ENCODE data around the gene RTF2. TPM values are rescaled to one million over a fixed set of nuclear protein-coding genes. Genes with fewer than 3 reads are reported as not detected.
A peak's percentile ranks its signal among the peaks of the same experiment; 100 is the strongest.

Gene RTF2
- total and polyA plus RNA-seq, 2 of the 4 experiments (the other 2 are of a cell fraction), result 102 to 109 TPM

GRCh38 chr20:56542489-56543030 is 74.1 kb downstream of the RTF2 start:
- 40% methylated on average over 1 of the region's 9 CpGs; no CpG with 5 or more reads in 1 of the 2 experiments for WGBS, 2 experiments (ENCODE audit: extremely low coverage in 2 of 2, insufficient read length in 1 of 2)
- POLR2A ChIA-PET (ENCODE audit: unreplicated experiment), result no interaction called here
- Histone ChIP-seq H3K23ac (ENCODE audit: low read depth, low read length) (no peak overlapping the region), H2BK20ac (ENCODE audit: low read depth, low read length) (no peak overlapping the region), H3K9ac (ENCODE audit: low read depth, low read length) (no peak overlapping the region), H3K56ac (ENCODE audit: extremely low read depth, insufficient read depth, low read length) (no peak overlapping the region), H2BK5ac (ENCODE audit: low read depth, low read length, poor library complexity, severe bottlenecking) (no peak overlapping the region), H4K91ac (ENCODE audit: insufficient read depth, low read depth, low read length) (no peak overlapping the region), H2BK15ac (ENCODE audit: low read depth, low read length) (no peak overlapping the region), H2AFZ (replicated peaks; ENCODE audit: low read length, poor library complexity) (no peak overlapping the region), H3K18ac (ENCODE audit: low read depth, low read length) (no peak overlapping the region), H3K4me3 (ENCODE audit: insufficient read depth, low read depth, low read length) (no peak overlapping the region), H3K27ac (ENCODE audit: insufficient read depth, low read length) (no peak overlapping the region), H2AK5ac (ENCODE audit: low read depth, low read length) (no peak overlapping the region), H4K20me1 (ENCODE audit: insufficient read depth, low read length) (no peaks in the 10 kb centered on the region), H3K4me1 (ENCODE audit: control insufficient read depth, insufficient read depth, low read length) (no peaks in the 10 kb centered on the region), H2AK9ac (replicated peaks; ENCODE audit: low read depth, low read length, poor library complexity) (no peak overlapping the region), H3K14ac (replicated peaks; ENCODE audit: low read depth, low read length) (no peak overlapping the region), H3K27me3 (ENCODE audit: control insufficient read depth, insufficient read depth, low read length) (peaks cover 6% of the 10 kb centered on the region), H4K5ac (ENCODE audit: low read depth, low read length) (no peak overlapping the region), H2BK120ac (ENCODE audit: low read depth, low read length) (no peak overlapping the region), H4K8ac (ENCODE audit: low read depth in 2 of 2, low read length in 2 of 2) (no peak overlapping the region), H3K79me1 (ENCODE audit: low read depth in 1 of 2, low read length in 2 of 2) (no peaks in the 10 kb centered on the region), H3K9me3 (ENCODE audit: control insufficient read depth, insufficient read depth, low read length) (no peaks in the 10 kb centered on the region), H3K36me3 (ENCODE audit: control insufficient read depth, insufficient read depth, low read length) (no peaks in the 10 kb centered on the region), H3K9me1 (ENCODE audit: insufficient read depth, low read length) (no peaks in the 10 kb centered on the region; the same call in 1 of the 2 replicates), H3K4me2 (ENCODE audit: low read depth, low read length) (no peak overlapping the region), H3K4ac (ENCODE audit: low read depth, low read length) (no peak overlapping the region)
- in situ Hi-C loops (cut with MboI; ENCODE audit: low sequenced_read_pairs), result no loop called here
- CTCF ChIA-PET, result no interaction called here
- dilution Hi-C loops (cut with HindIII; ENCODE audit: low sequenced_read_pairs, unreplicated experiment), result no loop called here
- ATAC-seq (ENCODE audit: low read depth), result no peak
- intact Hi-C loops (cut with micrococcal nuclease), result no loop called here
- BruUV-seq (replicated peaks), result no TSS peak
- TF ChIP-seq MAFK (IDR thresholded peaks at IDR 0.05; ENCODE audit: low read depth, low read length), result no peak
- TF ChIP-seq FOS (IDR thresholded peaks at IDR 0.05; ENCODE audit: low read depth, low read length), result no peak
- no peak for TF ChIP-seq CEBPB (IDR thresholded peaks at IDR 0.05; ENCODE audit: low read depth, low read length)
- TF ChIP-seq MXI1 (IDR thresholded peaks at IDR 0.05; ENCODE audit: borderline replicate concordance, low read depth, low read length), result no peak
- no peak for TF ChIP-seq RAD21 (IDR thresholded peaks at IDR 0.05; ENCODE audit: low read length)
- no peak for TF ChIP-seq MAZ (IDR thresholded peaks at IDR 0.05; ENCODE audit: borderline replicate concordance, low read depth, low read length)
- TF ChIP-seq POLR2A (IDR thresholded peaks at IDR 0.05; ENCODE audit: low read depth, low read length), result no peak
- no peak for TF ChIP-seq NFE2L2 (IDR thresholded peaks at IDR 0.05; ENCODE audit: low read depth, low read length)
- TF ChIP-seq RFX5 (IDR thresholded peaks at IDR 0.05; ENCODE audit: low read depth, low read length), result no peak
- TF ChIP-seq RCOR1 (IDR thresholded peaks at IDR 0.05; ENCODE audit: insufficient replicate concordance, low read length), result no peak
- no peak for TF ChIP-seq CHD1 (IDR thresholded peaks at IDR 0.05; ENCODE audit: low read depth, low read length)
- peak; percentile 3 for DNase-seq
